Tibial nerve (tissue), 4 donors: ENCODE measurements around the gene ACTR1A.
"Not testable (repeated sequence)": the region's sequence is repeated elsewhere in the genome, so short reads cannot be mapped to it uniquely, and the experiment has no call there.

Source experiments
- CTCF ChIP-seq, 5 experiments: fragments of 200-600 bp in 3 of 5; fragments of 450-650 bp in 2 of 5; sonication (generic) in 3 of 5; IDR thresholded peaks; one replicate each; pipeline ENCODE4 v1.5.1; 2016 to 2019; ENCODE audit warnings: antibody characterized with exemption in 5 of 5, mild to moderate bottlenecking in 3 of 5, moderate library complexity in 2 of 5
- EP300 ChIP-seq, 2 donors: sonication (generic); formaldehyde crosslinking; IDR thresholded peaks; one replicate each; pipeline ENCODE4 v1.6.1; 2017; ENCODE audit warnings: antibody characterized with exemption in 2 of 2, mild to moderate bottlenecking in 1 of 2

GRCh38 chr10:102534966-102535365 is 32.5 kb upstream of the ACTR1A start:
- TF ChIP-seq EP300, CTCF (IDR thresholded peaks at IDR 0.05): not testable (repeated sequence)
